CD14-positive monocyte (primary cell): ENCODE results near the gene COL9A3. TPM values are rescaled to one million over a fixed set of nuclear protein-coding genes. Genes with fewer than 3 reads are reported as not detected.

Experiments
- DNase-seq, 3 donors: peaks; one replicate each; pipeline ENCODE4 v3.0.0-alpha.2; 2011 to 2022
- H2AFZ ChIP-seq: 2 replicates; pipeline ENCODE4 v1.6.0; 2012; ENCODE audit warnings: mild to moderate bottlenecking, low read depth, low read length, inconsistent platforms; ENCODE audit not compliant: insufficient read depth, poor library complexity, severe bottlenecking
- H3K27ac ChIP-seq, 2 donors: 1 replicate in 1 of 2; 2 replicates in 1 of 2; pipeline ENCODE4 v1.5.1; 2012 to 2013; ENCODE audit warnings: low read length in 2 of 2, control low read depth in 1 of 2, inconsistent platforms in 1 of 2, low read depth in 1 of 2, mild to moderate bottlenecking in 1 of 2
- H3K27me3 ChIP-seq, 2 donors: one replicate each; pipeline versions ENCODE4 v1.6.0 to v1.6.1; 2011 to 2013; ENCODE audit warnings: low read length in 2 of 2; ENCODE audit not compliant: control insufficient read depth in 2 of 2, insufficient read depth in 2 of 2
- H3K36me3 ChIP-seq, 2 donors: replicated peaks in 1 of 2; 1 replicate in 1 of 2; 2 replicates in 1 of 2; pipeline versions ENCODE4 v1.5.1 to v1.6.1; 2012 to 2013; ENCODE audit warnings: low read length in 2 of 2, control low read depth in 1 of 2, inconsistent platforms in 1 of 2, mild to moderate bottlenecking in 1 of 2; ENCODE audit not compliant: insufficient read depth in 2 of 2, control insufficient read depth in 1 of 2
- H3K4me1 ChIP-seq, 2 donors: 1 replicate in 1 of 2; 2 replicates in 1 of 2; pipeline versions ENCODE4 v1.5.1 to v1.6.1; 2012 to 2013; ENCODE audit warnings: low read length in 2 of 2, control low read depth in 1 of 2, inconsistent platforms in 1 of 2, mild to moderate bottlenecking in 1 of 2, moderate library complexity in 1 of 2; ENCODE audit not compliant: insufficient read depth in 2 of 2, control insufficient read depth in 1 of 2
- H3K4me2 ChIP-seq: replicated peaks from 2 replicates; pipeline ENCODE3; 2012; ENCODE audit warnings: low read length, moderate library complexity, mild to moderate bottlenecking; ENCODE audit not compliant: poor library complexity, severe bottlenecking; ENCODE audit errors: extremely low read depth
- H3K4me3 ChIP-seq, 3 experiments: fragments of 200-600 bp in 1 of 3; sonication (generic) in 1 of 3; replicated peaks in 1 of 3; 1 replicate in 2 of 3; 2 replicates in 1 of 3; pipeline ENCODE4 v1.5.1; 2011 to 2013; ENCODE audit warnings: low read length in 3 of 3, mild to moderate bottlenecking in 3 of 3, control low read depth in 2 of 3, low read depth in 2 of 3, inconsistent platforms in 1 of 3, moderate library complexity in 1 of 3
- H3K79me2 ChIP-seq: 2 replicates; pipeline ENCODE4 v1.6.0; 2012; ENCODE audit warnings: mild to moderate bottlenecking, control low read depth, inconsistent platforms, low read length, moderate library complexity; ENCODE audit not compliant: insufficient read depth
- H3K9ac ChIP-seq: 2 replicates; pipeline ENCODE4 v1.6.0; 2017; ENCODE audit warnings: low read length, mild to moderate bottlenecking; ENCODE audit not compliant: insufficient read depth, poor library complexity, severe bottlenecking
- H3K9me3 ChIP-seq, 2 donors: replicated peaks in 1 of 2; 1 replicate in 1 of 2; 2 replicates in 1 of 2; pipeline versions ENCODE4 v1.5.1 to v1.6.1; 2012 to 2013; ENCODE audit warnings: low read length in 2 of 2, control low read depth in 1 of 2; ENCODE audit not compliant: control insufficient read depth in 1 of 2, insufficient read depth in 1 of 2
- H4K20me1 ChIP-seq: 2 replicates; pipeline ENCODE4 v1.6.0; 2012; ENCODE audit warnings: mild to moderate bottlenecking, low read length, control low read depth, moderate library complexity; ENCODE audit not compliant: insufficient read depth
- H3K27ac Mint-ChIP-seq, 7 donors: one replicate each; pipeline ENCODE4 v1.8.0; 2020; ENCODE audit warnings: mild to moderate bottlenecking in 7 of 7, mixed read lengths in 7 of 7, moderate library complexity in 6 of 7, inconsistent platforms in 2 of 7
- H3K27me3 Mint-ChIP-seq, 3 donors: one replicate each; pipeline ENCODE4 v1.8.0; 2021 to 2022; ENCODE audit warnings: low read depth in 3 of 3, mild to moderate bottlenecking in 3 of 3, mixed read lengths in 3 of 3, moderate library complexity in 3 of 3, inconsistent platforms in 1 of 3
- H3K36me3 Mint-ChIP-seq, 2 donors: one replicate each; pipeline ENCODE4 v1.8.0; 2020; ENCODE audit warnings: mixed read lengths in 2 of 2, inconsistent platforms in 1 of 2, mild to moderate bottlenecking in 1 of 2
- H3K4me1 Mint-ChIP-seq: one replicate; pipeline ENCODE4 v1.8.0; 2020; ENCODE audit warnings: mild to moderate bottlenecking, mixed read lengths
- H3K4me3 Mint-ChIP-seq, 2 donors: one replicate each; pipeline ENCODE4 v1.8.0; 2020; ENCODE audit warnings: mild to moderate bottlenecking in 2 of 2, mixed read lengths in 2 of 2, moderate library complexity in 1 of 2
- H3K9me3 Mint-ChIP-seq, 7 donors: one replicate each; pipeline ENCODE4 v1.8.0; 2020 to 2022; ENCODE audit warnings: mixed read lengths in 7 of 7, mild to moderate bottlenecking in 6 of 7, moderate library complexity in 6 of 7, inconsistent platforms in 2 of 7
- WGBS: methylation state at CpG from one replicate; pipeline ENCODE4 v1.1.5; 2013; ENCODE audit warnings: missing lambda C conversion rate; ENCODE audit not compliant: insufficient coverage; 5-methylcytosine and 5-hydroxymethylcytosine counted together
- intact Hi-C, 2 donors: fragments of 100-400 bp; cut with micrococcal nuclease; formaldehyde crosslinking; loops; one replicate each; pipeline versions ENCODE4 v1.15.0 to v1.15.1; 2023
- polyA plus RNA-seq, 3 donors: library from polyadenylated mRNA; depleted of rRNA in 1 of 3; unstranded in 2 of 3; stranded (reverse) in 1 of 3; fragments of 300-500 nt in 2 of 3; fragments of >200 nt in 1 of 3; fragmentation: Illumina TruSeq in 2 of 3; gene quantifications; 1 replicate in 2 of 3; 2 replicates in 1 of 3; pipeline ENCODE4 v1.2.3, GENCODE V29; 2012 to 2021
- TF ChIP-seq, protein P1 (sequence below): fragments of 200-600 bp; IDR thresholded peaks from one replicate; pipeline ENCODE4 v1.8.0; 2022; ENCODE audit warnings: antibody characterized with exemption, mild to moderate bottlenecking

The COL9A3 gene
- polyA plus RNA-seq, 3 donors: 1.8 to 4.4 (median 2.6) TPM

GRCh38 chr20:62837790-62838127 is 20.9 kb downstream of the COL9A3 start:
- peak overlapping the region in 1 of 2 donors; percentile 56 for H3K4me3 Mint-ChIP-seq
- H3K36me3 ChIP-seq: peaks cover 0 to 3% of the 10 kb centered on the region in 2 donors
- WGBS: 100% methylated on average over 2 of the region's 8 CpGs
- no peak overlapping the region for H3K9ac ChIP-seq
- H3K27ac ChIP-seq: peak overlapping the region in 1 of 2 donors; percentile 33
- H2AFZ ChIP-seq: no peak overlapping the region
- peaks cover 3 to 7% of the 10 kb centered on the region in 2 donors for H3K36me3 Mint-ChIP-seq
- H3K79me2 ChIP-seq: no peaks in the 10 kb centered on the region
- H3K4me3 ChIP-seq: peak overlapping the region in 1 of 3 experiments; percentile 15
- TF ChIP-seq, protein P1, sequence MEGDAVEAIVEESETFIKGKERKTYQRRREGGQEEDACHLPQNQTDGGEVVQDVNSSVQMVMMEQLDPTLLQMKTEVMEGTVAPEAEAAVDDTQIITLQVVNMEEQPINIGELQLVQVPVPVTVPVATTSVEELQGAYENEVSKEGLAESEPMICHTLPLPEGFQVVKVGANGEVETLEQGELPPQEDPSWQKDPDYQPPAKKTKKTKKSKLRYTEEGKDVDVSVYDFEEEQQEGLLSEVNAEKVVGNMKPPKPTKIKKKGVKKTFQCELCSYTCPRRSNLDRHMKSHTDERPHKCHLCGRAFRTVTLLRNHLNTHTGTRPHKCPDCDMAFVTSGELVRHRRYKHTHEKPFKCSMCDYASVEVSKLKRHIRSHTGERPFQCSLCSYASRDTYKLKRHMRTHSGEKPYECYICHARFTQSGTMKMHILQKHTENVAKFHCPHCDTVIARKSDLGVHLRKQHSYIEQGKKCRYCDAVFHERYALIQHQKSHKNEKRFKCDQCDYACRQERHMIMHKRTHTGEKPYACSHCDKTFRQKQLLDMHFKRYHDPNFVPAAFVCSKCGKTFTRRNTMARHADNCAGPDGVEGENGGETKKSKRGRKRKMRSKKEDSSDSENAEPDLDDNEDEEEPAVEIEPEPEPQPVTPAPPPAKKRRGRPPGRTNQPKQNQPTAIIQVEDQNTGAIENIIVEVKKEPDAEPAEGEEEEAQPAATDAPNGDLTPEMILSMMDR: no peak
- H3K27ac Mint-ChIP-seq: peak overlapping the region in 4 of 7 donors; percentile 42 to 63 (median 54)
- H3K9me3 ChIP-seq: no peaks in the 10 kb centered on the region
- no peaks in the 10 kb centered on the region for H3K27me3 ChIP-seq
- H3K9me3 Mint-ChIP-seq: no peaks in the 10 kb centered on the region
- H3K4me1 Mint-ChIP-seq: peaks cover 29% of the 10 kb centered on the region
- no peak for DNase-seq
- H3K27me3 Mint-ChIP-seq: peaks cover 2 to 3% (median 3%) of the 10 kb centered on the region in 3 donors
- peak overlapping the region; percentile 45 for H3K4me2 ChIP-seq
- peaks cover 25 to 32% of the 10 kb centered on the region in 2 donors for H3K4me1 ChIP-seq
- intact Hi-C loops: no loop called here
- no peaks in the 10 kb centered on the region for H4K20me1 ChIP-seq

DNA sequence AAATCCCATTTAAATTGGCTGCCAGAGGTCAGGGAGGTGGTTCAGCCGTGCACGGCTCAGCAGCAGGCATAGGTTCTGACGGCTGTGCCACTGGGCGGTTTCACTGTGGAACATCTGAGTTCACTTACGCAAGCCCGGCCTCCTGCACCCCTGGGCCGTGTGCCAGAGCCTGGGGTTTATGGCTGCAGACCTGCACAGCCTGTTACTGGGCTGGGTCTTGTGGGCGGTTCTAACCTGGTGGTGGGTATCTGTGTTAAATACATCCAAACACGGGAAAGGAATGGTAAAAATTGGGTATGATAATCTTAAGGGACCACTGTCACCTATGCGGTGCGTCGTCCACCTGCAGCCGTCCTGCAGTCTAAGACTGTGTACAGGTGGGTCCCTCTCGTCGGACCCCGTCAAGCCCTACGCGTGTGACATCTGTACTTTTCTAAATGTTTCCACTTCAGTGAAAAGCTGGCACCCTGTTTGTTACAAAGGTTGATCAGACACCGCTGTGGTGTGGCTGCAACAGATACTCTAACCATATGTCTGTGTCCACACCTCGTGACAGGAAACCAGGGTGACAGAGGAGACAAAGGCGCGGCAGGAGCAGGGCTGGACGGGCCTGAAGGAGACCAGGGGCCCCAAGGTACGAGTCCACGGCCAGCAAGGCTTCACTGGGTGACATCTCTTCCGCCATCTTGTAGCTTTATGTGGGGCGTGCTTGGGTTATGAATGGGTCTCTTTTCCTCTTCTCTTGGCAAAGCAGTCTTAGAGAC is 21.5 kb downstream of the COL9A3 start:
- Histone ChIP-seq H3K27ac (peak overlapping the region in 1 of 2 donors; percentile 33), H3K36me3 (peaks cover 0 to 3% of the 10 kb centered on the region in 2 donors), H3K4me1 (peaks cover 20 to 27% of the 10 kb centered on the region in 2 donors), H2AFZ (no peak overlapping the region), H3K4me2 (peak overlapping the region; percentile 45), H3K4me3 (peak overlapping the region in 1 of 3 experiments; percentile 15), H4K20me1 (no peaks in the 10 kb centered on the region), H3K27me3 (no peaks in the 10 kb centered on the region), H3K9me3 (no peaks in the 10 kb centered on the region), H3K79me2 (no peaks in the 10 kb centered on the region), H3K9ac (no peak overlapping the region)
- H3K27ac Mint-ChIP-seq: peak overlapping the region in 3 of 7 donors; percentile 42 to 63 (median 54)
- DNase-seq: peak; percentile 37 to 48 (median 40)
- peaks cover 3 to 7% of the 10 kb centered on the region in 2 donors for H3K36me3 Mint-ChIP-seq
- no peaks in the 10 kb centered on the region for H3K9me3 Mint-ChIP-seq
- intact Hi-C loops: no loop called here
- H3K4me1 Mint-ChIP-seq: peaks cover 23% of the 10 kb centered on the region
- WGBS: 50% methylated on average over 21 of the region's 27 CpGs
- TF ChIP-seq, protein P1: no peak
- peak overlapping the region in 1 of 2 donors; percentile 56 for H3K4me3 Mint-ChIP-seq
- peaks cover 3% of the 10 kb centered on the region in 3 donors for H3K27me3 Mint-ChIP-seq
